Panc1 (cell line): ENCODE data around the gene NTRK1. TPM values are rescaled to one million over a fixed set of nuclear protein-coding genes. Genes with fewer than 3 reads are reported as not detected.

Experiments used
- ATAC-seq: fragments of 200-7000 bp; cut with Tn5 transposase; 2 replicates; pipeline ENCODE4 v1.9.1; 2020; ENCODE audit warnings: mild to moderate bottlenecking, moderate library complexity
- BruUV-seq: library from RNA; stranded (reverse); fragments of 400-500 nt; replicated peaks from 2 replicates; lab custom pipeline; 2021; lab: Mats Ljungman, UMichigan
- CTCF ChIA-PET: fragments of 300-600 bp; sonication (Branson Sonifier 250); formaldehyde crosslinking; loops from one replicate; lab custom pipeline; 2022; ENCODE audit warnings: antibody characterized with exemption; lab: Charles Lee
- POLR2A ChIA-PET: fragments of 300-600 bp; sonication (Branson Sonifier 250); formaldehyde crosslinking; loops from one replicate; lab custom pipeline; 2022; ENCODE audit warnings: antibody characterized with exemption; lab: Charles Lee
- DNase-seq: peaks from one replicate; pipeline ENCODE4 v3.0.0-alpha.2; 2010; ENCODE audit warnings: low read depth, low spot score
- H3K27ac ChIP-seq: 2 replicates; pipeline ENCODE4 v1.5.1; 2011; ENCODE audit warnings: mild to moderate bottlenecking, low read length, inconsistent platforms
- H3K27me3 ChIP-seq: fragments of 200-500 bp; sonication (Bioruptor generic); 2 replicates; pipeline ENCODE4 v1.6.0; 2014; ENCODE audit warnings: low read length, inconsistent platforms; ENCODE audit not compliant: control insufficient read depth, insufficient read depth
- H3K36me3 ChIP-seq: fragments of 200-500 bp; sonication (Bioruptor generic); 2 replicates; pipeline ENCODE4 v1.5.1; 2014; ENCODE audit warnings: inconsistent platforms, mild to moderate bottlenecking, low read length, moderate library complexity; ENCODE audit not compliant: control insufficient read depth, insufficient read depth
- H3K4me1 ChIP-seq: 2 replicates; pipeline ENCODE4 v1.5.1; 2011; ENCODE audit warnings: inconsistent platforms, mild to moderate bottlenecking, low read length, moderate library complexity; ENCODE audit not compliant: control insufficient read depth, insufficient read depth
- H3K4me3 ChIP-seq, 2 experiments: 2 replicates each; pipeline ENCODE4 v1.5.1; 2011 to 2012; ENCODE audit warnings: low read depth in 2 of 2, low read length in 2 of 2, mild to moderate bottlenecking in 2 of 2, inconsistent platforms in 1 of 2, moderate library complexity in 1 of 2
- H3K9me3 ChIP-seq: fragments of 200-500 bp; sonication (Bioruptor generic); 2 replicates; pipeline ENCODE4 v1.5.1; 2014; ENCODE audit warnings: low read depth, mild to moderate bottlenecking, inconsistent platforms, low read length, moderate library complexity; ENCODE audit not compliant: control insufficient read depth, insufficient read depth
- CTCF ChIP-seq: fragments of 450-650 bp; IDR thresholded peaks from 2 replicates; pipeline ENCODE4 v1.5.1; 2017; ENCODE audit warnings: mild to moderate bottlenecking
- POLR2AphosphoS5 ChIP-seq: IDR thresholded peaks from 2 replicates; pipeline ENCODE4 v1.6.1; 2012; ENCODE audit warnings: mild to moderate bottlenecking, low read depth, low read length, moderate library complexity
- REST ChIP-seq, 2 experiments: IDR thresholded peaks; 2 replicates each; pipeline ENCODE4 v1.6.1; 2011 to 2012; ENCODE audit warnings: low read depth in 2 of 2, control low read depth in 1 of 2, low read length in 1 of 2, mild to moderate bottlenecking in 1 of 2, moderate library complexity in 1 of 2; ENCODE audit not compliant: insufficient read depth in 1 of 2
- SIN3A ChIP-seq: IDR thresholded peaks from 2 replicates; pipeline ENCODE4 v1.6.1; 2012; ENCODE audit warnings: low read depth, mild to moderate bottlenecking, low read length, moderate library complexity, borderline replicate concordance; ENCODE audit not compliant: insufficient read depth
- TCF7L2 ChIP-seq: IDR thresholded peaks from 2 replicates; pipeline ENCODE4 v1.6.1; 2011; ENCODE audit warnings: mild to moderate bottlenecking, low read depth, low read length, inconsistent platforms
- in situ Hi-C: cut with HindIII; loops from 2 replicates; pipeline ENCODE4 v1.10.0; 2016; ENCODE audit warnings: low sequenced_read_pairs, low pct_unique_long_range_greater_than_20kb
- intact Hi-C: fragments of 100-400 bp; cut with micrococcal nuclease; formaldehyde crosslinking; loops from one replicate; pipeline ENCODE4 v1.10.0; 2022; ENCODE audit not compliant: unreplicated experiment
- total RNA-seq: library from RNA; stranded (reverse); gene quantifications from one replicate; pipeline ENCODE4 v1.2.1, GENCODE V29; 2021; ENCODE audit not compliant: unreplicated experiment

Gene NTRK1
- total RNA-seq, 1 experiment from 2014 or later = 0.21 TPM

- Histone ChIP-seq H3K4me1 (peaks cover 13% of the 10 kb centered on the region), H3K27ac (no peak overlapping the region), H3K9me3 (no peaks in the 10 kb centered on the region), H3K36me3 (no peaks in the 10 kb centered on the region), H3K27me3 (no peaks in the 10 kb centered on the region; the same call in 1 of the 2 replicates), H3K4me3 (no peak overlapping the region)
- in situ Hi-C loops (no loop called here), intact Hi-C loops (loop anchor here (10.0 kb wide), 1 partner anchor 168 kb away; no protein-coding TSS in a partner anchor)
- ChIA-PET POLR2A (interaction anchor here (0.6 kb wide), 1 partner anchor 183 kb away, joined by 3 read pairs; no protein-coding TSS in a partner anchor), CTCF (interaction anchor here (0.6 to 1.9 kb wide), 4 partner anchors 23 to 1145 kb away, joined by 3 to 6 read pairs (median 3); no protein-coding TSS in a partner anchor)
- ATAC-seq (no peak), DNase-seq (no peak)
- TF ChIP-seq CTCF = no peak
- TF ChIP-seq SIN3A = no peak
- TF ChIP-seq TCF7L2 = no peak
- TF ChIP-seq POLR2AphosphoS5 = no peak
- TF ChIP-seq REST (IDR thresholded peaks at IDR 0.05; ENCODE audit: insufficient read depth in 1 of 2, low read depth in 2 of 2, low read length in 1 of 2) = no peak
- BruUV-seq = no TSS peak
These were observed 1.9 kb downstream of the NTRK1 start for GRCh38 chr1:156862584-156862983.

GRCh38 chr1:156862997-156863599 lies 2.4 kb downstream of the NTRK1 start:
- intact Hi-C loops (loop anchor here (10.0 kb wide), 1 partner anchor 168 kb away; no protein-coding TSS in a partner anchor), in situ Hi-C loops (no loop called here)
- Histone ChIP-seq H3K9me3 (no peaks in the 10 kb centered on the region), H3K27ac (no peak overlapping the region), H3K4me3 (no peak overlapping the region), H3K27me3 (no peaks in the 10 kb centered on the region; the same call in 1 of the 2 replicates), H3K36me3 (no peaks in the 10 kb centered on the region), H3K4me1 (peaks cover 13% of the 10 kb centered on the region)
- DNase-seq (no peak), ATAC-seq (no peak)
- ChIA-PET POLR2A (no interaction called here), CTCF (interaction anchor here (0.6 kb wide), 1 partner anchor 26 kb away, joined by 3 read pairs; no protein-coding TSS in a partner anchor)
- no TSS peak for BruUV-seq
- TF ChIP-seq REST (IDR thresholded peaks at IDR 0.05; ENCODE audit: insufficient read depth in 1 of 2, low read depth in 2 of 2, low read length in 1 of 2) (no peak), TCF7L2 (no peak), POLR2AphosphoS5 (no peak), CTCF (no peak), SIN3A (no peak)
